HG02678 (cell line): ENCODE measurements around the gene TBC1D19.

Experiments
- ATAC-seq: cut with Tn5 transposase; IDR thresholded peaks from one replicate; pipeline ENCODE4 v1.9.1; 2021; ENCODE audit warnings: mild to moderate bottlenecking, moderate library complexity; ENCODE audit not compliant: unreplicated experiment

TBC1D19 gene

DNA sequence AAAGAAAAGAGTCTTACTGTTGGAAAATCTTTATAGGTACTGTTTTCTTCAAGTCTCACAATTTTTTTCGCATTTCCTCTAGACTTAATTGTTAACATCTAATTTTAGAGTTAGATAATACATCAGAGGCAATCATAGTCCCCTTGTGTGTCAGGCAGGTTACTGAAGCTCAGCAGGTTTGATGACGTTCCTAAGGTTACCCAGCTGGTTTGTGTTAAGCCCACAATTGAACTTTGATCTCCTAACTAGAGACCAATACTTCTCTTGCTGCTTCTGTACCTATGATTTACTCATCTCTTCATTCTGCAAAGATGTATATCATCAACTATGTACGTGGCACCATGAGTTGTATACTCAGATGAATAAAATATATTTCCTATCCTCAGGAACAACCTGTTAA lies 145.1 kb downstream of the TBC1D19 start:
- ATAC-seq = no peak

DNA sequence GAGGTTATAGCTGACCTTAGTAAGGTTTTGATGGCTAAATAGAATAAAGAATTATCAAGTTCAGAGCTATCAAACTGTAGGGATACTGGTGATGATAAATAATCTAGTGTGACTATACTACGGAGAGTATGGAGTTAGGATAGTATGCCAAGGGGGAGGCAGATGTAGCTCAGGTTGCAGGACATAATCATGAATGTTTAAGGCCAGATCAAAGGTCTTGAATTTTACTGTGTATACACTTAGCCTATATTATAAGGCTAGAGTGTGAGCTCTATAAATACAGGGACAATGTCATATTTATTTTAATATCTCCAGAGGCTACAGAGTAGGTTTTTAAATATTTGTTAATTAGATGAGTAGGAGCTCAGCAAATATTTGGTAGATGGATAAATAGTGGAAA lies 145.7 kb downstream of the TBC1D19 start:
- no peak for ATAC-seq

DNA sequence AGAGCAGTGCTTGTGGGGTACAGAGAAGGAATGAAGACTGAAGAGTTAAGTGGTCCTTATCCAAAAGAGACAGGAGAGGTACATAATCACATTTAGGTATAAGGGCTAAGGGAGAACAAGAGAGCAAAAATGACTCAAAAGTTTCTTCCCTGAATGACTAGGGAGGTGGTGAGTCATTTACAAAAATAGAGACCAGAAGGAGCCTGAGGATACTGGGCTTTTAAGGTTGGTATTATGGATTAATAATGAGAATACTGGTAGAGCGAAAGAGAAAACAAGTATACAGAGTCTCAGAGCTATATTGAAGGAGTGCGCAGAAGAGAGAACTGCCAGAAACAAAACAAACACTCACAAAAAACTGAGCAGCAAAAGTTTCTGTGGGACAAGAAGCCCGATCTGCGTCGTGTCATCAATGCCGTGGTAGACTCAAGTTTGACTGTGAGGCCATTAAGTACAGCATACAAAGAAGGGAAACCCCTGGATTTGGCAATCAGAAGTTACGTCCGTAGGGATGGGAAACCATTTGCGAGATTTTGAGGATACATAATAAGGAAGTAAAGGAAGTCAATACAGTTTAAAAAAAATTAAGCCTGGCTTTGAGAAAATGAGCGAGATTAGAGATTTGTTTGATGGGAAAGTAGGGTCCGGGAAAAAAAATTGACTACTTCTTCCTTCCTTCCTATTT lies 147.6 kb downstream of the TBC1D19 start:
- ATAC-seq = peak; percentile 82

DNA sequence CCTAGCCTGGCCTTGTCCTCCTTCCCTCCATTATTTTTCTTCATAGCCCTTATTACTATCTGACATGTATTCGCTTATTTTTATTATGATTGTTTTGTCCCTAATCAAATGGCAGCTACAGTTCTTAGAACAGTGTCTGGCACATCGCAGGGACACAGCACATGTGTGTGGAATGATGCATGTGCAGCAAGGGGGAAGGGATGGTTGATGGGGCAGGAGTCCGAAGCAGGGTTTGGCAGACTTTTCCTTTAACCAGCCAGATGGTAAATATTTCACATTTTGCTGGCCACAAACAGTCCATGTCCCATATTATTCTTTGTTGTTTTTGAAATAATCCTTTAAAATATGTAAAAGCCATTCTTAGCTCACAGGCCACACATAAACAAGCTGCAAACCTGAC lies 148.5 kb downstream of the TBC1D19 start:
- ATAC-seq = no peak

DNA sequence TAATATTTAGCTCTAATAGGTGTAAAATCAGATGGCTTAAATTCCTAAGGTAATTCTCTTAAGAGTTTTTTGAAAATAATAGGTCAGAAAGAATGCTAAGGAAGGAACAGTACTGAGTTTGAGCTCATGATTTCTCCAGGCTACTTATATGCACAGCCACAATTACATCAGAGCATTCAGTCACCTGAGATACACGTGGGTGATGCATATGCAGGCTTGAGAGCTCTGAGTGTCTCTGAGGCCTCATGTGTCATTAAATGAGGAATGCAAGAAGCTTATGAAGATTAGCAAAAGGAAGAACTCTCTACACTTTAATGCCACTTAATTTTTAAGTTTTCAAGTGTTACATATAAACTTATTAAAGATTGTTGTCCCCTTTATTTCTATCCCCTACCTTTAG lies 152.7 kb downstream of the TBC1D19 start:
- ATAC-seq = no peak

DNA sequence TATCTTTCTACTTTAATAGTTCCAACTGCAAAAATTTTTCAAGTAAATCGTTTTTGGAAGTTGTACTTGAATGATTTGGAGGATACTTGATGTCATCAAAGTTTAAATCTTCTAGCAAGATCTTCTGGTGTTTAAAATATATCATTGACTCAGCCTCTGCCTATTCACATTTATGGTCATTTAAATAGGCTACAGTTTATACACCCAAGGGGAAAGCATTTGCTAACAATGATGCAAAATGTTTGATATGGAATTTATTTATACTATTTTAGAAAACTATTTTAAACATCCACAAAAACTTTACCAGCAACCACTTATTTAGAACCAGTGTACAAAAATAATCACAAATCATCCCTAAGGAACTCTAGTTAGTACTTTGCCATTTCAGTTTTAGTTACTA lies 153.5 kb downstream of the TBC1D19 start:
- no peak for ATAC-seq

DNA sequence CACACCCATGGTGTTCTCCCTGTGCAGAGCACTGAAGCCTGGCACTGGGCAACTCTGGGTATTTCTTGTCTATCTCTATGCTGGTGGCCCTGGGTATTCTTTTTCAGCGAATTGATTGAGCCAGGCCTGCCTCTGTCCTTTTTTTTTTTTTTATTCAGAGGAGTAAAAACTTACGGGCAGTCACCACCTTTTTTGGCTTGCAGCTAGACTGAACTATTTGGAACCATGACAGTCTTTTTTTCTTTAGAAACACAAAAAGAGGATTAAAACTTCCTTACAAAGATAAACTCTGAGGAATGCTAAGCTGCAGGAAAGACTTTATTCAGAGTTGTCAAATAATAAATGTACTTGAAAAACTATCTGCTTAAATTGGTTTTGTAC lies 157.6 kb downstream of the TBC1D19 start:
- no peak for ATAC-seq

DNA sequence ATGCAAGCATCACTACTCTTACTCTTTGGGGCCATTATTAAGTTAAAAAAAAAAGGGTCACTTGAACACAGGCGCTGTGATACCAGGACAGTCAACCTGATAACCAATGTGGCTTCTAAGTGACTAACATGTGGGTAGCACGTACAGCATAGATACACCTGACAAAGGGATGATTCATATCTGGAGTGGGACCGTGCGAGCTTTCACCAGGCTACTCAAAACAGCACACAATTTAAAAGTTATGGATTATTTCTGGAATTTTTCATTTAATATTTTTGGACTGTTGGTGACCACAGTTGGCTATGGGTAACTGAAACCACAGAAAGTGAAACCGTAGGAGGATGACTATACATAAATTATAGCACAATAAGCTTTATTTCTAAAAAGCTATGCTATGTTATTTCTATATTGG lies 162.9 kb downstream of the TBC1D19 start:
- ATAC-seq = peak; percentile 99

DNA sequence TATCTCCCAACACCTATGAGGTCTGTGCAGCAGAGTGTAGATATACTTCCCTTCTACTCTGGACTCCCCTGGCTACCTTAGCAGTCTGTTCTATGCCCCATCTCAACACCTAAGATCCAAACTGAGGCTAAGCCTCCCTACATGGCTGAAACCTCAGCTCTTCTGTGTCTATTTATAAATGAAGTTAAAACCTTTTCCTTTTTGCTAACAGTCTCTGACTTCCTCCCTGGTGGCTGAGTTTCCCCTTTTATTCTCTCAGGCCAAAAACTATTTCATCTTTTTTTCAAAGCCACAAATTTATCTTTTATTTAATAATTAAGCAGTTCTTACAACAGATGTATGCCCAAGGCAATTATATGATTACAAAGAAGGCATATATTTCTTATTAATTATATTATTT lies 164.9 kb downstream of the TBC1D19 start:
- no peak for ATAC-seq

DNA sequence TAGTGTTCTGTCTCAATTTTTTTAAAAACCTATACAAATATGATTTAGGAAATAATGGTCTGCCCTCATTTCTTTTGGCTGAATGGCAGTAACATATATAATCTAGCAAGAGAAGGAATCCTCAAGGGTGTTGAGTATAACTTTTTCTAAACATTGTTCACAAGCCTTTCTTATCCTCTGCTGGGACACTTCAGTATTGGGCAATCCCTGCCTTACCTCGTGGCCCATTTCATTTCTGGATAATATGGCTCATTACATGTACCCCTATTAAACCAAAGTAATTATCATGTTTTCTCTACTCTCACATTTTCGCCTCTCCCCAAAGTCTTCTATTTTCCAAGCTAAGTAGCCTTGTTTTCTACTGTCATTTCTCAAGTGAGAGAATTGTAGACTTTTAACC lies 166.0 kb downstream of the TBC1D19 start:
- no peak for ATAC-seq

DNA sequence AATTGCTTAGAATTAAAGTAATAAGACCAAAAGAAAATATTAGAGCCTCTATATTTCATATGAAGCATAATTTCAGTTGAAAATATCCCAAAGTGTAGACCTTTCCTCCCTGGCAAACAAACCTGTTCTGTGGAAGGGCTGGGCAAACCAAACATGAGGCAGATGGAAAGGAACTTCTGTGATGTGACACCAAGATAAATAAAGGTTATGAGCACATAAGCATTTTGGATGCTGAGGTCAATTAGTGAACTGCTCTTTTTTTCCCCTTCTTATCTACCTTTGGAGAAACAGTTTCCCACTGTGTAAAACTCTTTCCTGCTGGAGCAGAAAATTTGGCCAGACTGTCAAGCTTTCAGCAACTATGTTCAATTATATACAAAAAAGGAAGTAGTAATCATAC lies 167.1 kb downstream of the TBC1D19 start:
- no peak for ATAC-seq

DNA sequence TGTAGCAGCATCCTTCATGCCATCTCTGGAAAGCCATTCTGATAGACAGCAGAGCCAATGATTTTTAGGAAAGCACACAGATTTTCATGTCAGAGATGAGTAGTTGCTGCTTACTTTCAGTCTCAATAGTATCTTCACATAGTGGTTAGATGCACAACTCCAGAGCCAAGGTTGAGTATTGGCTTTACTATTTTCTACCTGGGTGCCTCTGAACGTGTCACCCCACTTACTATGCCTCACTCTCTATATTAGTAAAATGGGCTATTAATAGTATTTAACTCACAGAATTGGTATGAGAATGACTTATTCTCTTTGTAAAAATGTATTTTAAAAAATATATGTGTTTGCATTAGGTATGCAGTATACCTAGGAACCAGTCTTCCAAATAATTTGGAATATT lies 168.0 kb downstream of the TBC1D19 start:
- peak; percentile 80 for ATAC-seq

DNA sequence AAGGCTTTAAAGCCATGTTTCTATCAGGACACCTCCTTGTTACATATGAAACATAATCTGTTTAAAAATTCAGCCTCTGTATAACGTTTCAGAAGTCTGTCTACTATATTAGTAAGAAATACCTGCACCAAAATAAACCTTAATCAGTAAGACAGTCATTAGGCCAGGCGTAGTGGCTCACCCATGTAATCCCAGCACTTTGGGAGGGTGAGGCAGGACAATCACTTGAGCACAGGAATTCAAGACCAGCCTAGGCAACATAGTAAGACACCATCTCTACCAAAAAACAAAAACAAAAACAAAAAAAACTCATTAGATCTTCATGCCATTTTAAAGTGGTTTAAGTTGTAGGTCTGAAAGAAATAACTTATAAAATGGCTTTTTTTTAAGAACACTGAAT lies 169.3 kb downstream of the TBC1D19 start:
- ATAC-seq = no peak

DNA sequence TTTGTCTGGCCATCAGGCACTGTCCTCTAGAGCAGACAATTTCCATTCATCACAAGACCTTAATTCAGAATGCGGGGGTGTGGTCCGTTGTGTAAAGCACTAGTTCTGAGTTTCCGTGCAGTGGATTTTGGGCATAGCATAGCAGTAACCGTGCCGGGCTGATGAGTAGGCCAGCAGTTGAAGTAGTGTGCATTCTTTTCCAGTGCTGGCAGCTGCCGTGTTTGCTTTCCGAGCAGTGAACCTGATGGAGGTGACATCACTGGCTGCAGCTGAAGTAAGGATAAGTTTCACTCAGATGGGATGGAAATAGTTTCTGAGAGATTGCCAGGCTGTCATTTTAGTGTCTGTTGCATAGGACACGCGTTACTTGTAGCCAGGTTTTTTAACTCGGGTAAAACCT lies 169.7 kb downstream of the TBC1D19 start:
- no peak for ATAC-seq

DNA sequence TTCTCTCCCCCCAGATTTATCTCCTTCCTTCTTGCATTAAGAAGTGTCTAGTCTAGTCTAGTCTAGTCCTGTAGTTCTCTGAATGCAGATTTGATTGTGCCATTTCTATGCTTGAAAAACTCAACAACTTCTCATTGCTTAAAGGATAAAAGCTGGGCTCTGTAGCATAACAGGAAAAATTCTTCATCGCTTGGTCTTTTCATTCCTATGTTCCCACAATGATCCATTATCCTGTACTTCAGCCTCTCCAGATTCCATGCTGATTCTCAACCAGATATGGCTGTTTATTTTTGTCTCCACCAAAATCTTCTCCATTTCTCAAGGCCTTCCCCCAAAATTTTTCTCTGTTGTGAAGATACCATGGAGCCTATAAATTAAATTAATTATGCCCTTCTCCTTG lies 173.9 kb downstream of the TBC1D19 start:
- ATAC-seq = no peak

DNA sequence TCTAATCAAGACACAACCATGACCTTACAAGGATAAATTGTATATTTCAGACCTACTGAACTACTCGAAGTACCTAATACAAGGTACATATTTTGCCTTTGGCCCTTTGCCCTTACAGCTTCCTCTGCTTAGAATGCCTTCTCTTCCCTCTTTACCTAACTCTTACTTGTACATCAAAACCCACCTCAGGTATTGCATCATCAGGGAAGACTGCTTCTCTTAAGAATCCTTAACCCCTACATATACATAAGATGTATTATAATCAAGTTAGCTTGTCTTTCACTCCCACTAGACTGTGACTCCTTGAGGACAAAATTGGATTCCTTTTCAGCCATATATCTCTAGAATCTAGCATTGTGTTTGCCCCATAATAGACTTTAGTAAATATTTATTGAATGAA lies 175.0 kb downstream of the TBC1D19 start:
- ATAC-seq = no peak

DNA sequence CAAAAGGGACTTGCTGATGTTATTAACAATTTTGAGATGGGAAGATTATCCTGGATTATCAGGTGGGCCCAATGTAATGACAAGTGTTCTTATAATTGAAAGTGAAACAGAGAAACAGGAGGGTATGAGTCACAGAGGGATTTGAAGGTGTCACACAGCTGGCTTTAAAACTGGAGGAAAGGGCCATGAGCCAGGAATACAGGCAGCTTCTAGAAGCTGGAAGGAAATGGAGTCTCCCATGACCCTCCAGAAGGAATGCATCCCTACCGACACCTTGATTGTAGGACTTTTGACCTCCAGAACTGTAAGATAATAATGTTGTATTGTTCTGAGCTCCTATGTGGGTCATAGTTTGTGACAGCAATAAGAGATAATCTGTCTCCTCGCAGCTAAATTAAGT lies 178.8 kb downstream of the TBC1D19 start:
- no peak for ATAC-seq

DNA sequence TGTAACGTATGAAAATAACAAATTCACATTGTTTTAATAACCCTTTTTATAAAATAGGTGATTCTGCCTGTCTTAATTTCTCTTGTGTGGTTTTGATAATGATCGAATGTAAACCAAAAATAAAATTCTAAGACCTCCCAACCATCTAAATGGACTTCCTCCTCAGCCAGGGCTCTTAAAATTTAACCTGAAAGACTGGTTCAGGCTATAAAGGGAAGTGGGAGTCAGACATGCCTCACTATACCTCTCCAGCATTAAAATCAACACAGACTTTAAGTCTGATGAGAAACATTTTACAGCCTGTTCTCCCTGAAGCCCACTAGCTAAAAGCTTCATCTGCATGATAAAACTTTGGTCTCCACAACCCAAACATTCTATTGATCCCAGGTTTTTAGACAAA lies 179.2 kb downstream of the TBC1D19 start:
- no peak for ATAC-seq

DNA sequence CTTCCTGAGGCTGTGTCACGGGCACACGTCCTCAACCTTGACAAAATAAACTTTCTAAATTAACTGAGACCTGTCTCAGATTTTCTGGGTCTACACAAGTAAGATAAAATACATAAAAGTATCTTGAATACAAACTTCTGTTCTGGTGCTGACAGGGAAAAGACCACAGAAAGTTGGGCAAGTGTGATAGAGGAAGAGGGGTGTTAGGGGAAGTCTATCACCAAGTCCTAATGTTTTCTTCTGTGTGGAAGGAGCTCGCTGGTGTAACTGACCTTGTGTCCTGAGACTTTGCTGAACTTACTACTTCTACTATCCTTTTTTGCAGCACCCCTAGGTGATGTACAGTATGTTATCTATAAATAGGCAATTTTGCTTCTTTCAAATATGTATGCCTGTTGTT lies 179.8 kb downstream of the TBC1D19 start:
- ATAC-seq = no peak

DNA sequence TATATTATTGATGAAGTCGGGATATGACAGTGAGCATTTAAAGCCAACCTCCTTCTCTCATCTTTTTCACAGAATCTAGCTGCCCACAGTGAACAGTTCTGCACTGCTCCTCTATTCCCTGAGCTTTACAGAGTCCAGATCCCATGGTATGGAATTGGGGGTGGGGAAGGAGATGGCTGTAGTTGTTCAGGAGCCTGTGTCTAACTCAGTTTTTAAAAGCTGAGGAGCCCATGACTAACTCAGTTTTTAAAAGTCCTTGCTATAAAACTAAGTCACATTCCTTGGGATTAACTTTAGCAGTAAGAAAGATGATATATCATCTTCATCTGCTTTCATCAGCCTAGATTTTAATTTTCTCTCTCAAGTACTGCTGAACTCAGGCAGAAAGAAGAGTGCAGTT lies 180.3 kb downstream of the TBC1D19 start:
- no peak for ATAC-seq

DNA sequence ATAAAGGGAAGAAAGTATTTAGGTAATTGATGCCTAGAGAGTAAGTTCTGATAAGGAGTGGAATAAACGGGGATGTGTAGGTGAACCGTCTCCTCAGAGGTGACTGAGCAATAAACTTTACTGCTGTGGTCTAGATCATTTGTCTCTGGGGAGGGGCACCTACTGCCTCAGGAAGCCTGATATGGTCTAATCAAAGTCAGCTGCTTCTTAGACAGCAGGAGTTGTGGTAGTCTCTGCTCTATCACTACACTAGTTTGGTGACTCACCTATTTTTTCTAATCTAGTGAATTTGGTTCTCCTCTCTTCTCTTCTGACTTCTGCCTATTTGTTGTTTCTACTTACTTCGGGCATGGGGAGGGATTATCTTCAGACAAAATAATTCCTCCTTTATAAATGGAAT lies 181.6 kb downstream of the TBC1D19 start:
- no peak for ATAC-seq

DNA sequence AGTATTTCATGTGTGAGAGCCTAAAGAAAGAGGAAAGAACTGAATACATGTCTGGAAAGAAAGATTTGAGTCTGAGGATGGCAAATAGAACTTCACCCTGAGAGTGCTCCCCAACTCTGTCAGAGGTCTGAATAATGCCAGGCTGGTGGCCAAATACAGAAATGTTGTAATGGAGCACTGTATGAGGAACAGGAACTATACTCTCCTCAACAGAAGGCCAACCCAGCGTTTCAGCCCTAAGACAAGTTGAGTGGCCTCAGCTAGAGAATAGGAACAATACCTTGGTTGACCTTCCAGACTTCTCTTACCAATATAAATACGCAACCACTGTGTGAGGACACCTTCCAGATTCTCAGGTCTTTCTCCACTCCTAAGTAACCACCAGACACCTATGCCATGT lies 182.3 kb downstream of the TBC1D19 start:
- ATAC-seq = no peak

DNA sequence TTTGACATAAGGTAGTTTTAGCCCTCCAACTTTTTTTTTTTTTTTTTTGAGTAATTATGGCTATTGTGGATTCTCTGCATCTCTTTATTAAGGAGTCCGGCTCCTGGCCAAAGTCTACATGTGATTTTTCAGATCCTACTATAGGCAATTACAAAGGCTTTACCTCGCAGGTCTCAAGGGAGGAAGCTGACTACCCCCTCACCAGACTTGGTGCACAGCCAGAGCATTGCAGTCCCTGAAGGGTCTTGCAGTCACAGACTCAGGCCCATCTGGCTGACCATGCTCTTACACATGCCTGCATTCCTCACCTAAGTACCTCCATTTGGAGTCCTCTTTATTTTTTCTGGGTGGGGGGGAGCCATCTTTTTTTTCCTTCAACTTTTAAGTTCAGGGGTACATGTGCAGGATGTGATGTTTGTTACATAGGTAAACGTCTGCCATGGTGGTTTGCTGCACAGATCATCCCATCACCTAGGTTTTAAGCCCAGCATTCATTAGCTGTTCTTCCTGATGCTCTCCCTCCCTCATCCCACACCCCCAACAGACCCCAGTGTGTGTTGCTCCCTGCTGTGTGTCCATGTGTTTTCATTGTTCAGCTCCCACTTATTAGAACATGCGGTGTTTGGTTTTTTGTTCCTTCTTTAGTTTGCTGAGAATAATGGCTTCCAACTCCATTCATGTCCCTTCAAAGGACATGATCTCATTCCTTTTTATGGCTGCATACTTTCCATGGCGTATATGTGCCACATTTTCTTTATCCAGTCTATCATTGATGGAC lies 188.4 kb downstream of the TBC1D19 start:
- no peak for ATAC-seq
